Effector CD8-positive, alpha-beta T cell (primary cell): ENCODE data around the gene ADAMTS17.
"Not testable (repeated sequence)": the region's sequence is repeated elsewhere in the genome, so short reads cannot be mapped to it uniquely, and the experiment has no call there.

Source experiments
- DNase-seq: peaks from one replicate; lab custom pipeline; 2025; lab: John Stamatoyannopoulos, UW

The ADAMTS17 gene

DNA sequence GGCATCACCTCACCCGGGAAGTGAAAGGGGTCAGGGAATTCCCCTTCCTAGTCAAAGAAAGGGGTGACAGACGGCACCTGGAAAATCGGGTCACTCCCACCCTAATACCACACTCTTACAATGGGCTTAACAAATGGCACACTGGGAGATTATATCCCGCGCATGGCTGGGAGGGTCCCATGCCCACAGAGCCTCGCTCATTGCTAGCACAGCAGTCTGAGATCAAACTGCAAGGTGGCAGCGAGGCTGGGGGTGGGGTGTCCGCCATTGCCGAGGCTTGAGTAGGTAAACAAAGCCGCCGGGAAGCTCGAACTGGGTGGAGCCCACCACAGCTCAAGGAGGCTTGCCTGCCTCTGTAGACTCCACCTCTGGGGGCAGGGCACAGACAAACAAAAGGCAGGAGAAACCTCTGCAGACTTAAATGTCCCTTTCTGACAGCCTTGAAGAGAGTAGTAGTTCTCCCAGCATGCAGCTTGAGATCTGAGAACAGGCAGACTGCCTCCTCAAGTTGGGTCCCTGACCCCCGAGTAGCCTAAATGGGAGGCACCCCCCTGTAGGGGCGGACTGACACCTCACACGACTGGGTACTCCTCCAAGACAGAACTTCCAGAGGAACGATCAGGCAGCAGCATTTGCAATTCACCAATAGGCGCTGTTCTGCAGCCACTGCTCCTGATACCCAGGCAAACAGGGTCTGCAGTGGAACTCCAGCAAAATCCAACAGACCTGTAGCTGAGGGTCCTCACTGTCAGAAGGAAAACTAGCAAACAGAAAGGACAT is 257.5 kb downstream of the ADAMTS17 start:
- not testable (repeated sequence) for DNase-seq

- DNase-seq: no peak
Observed at GRCh38 chr15:100083572-100083971, 258.2 kb downstream of the ADAMTS17 start.

DNA sequence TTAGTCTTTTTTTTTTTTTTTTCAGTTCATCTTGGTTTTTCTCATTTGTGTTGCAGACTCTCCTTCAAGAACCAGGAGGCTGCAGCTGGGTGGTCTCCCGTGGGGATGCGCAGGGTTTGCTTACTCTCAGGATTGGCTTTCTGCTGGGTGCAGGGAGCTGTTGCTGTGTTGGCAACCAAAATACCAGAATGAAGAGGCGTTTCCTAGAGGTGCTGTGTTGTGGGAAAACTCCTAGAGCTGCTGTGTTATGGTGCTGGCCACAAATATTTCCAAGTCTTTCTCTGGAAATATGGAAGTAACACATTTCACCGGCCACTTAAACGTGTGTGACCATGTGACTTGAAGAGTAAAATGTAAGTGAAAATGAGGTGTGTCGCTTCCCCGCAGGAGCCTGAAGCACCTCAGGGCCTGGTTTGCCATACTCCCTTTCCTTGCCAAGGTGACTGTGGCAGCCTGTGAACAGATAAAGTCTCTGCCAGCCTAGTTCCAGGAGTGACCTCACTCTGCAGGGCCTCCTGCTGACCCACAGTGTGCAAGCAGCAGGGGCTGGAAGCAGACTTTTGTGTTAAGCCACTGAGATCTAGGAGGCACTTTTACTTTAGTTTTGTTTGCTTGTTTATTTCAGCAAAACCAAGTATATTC is 258.9 kb downstream of the ADAMTS17 start:
- DNase-seq: no peak

DNA sequence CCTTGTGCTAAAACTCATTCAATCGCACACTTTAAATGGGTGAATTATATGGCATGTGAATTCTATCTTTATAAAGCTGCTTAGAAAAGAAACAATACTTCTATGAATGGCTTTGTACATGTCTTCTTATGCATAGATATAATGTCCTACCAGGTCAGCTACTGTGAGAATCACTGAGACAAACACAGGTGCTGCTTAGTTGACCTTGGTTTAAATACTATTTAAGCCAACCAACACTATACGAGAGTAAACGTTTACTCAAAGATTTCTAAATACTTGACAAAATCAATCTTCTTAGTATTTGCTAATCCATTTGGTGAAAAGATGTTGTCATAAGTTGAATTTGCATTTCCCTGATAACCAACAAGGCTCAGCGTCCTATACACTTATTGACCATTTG is 260.3 kb downstream of the ADAMTS17 start:
- DNase-seq: no peak

DNA sequence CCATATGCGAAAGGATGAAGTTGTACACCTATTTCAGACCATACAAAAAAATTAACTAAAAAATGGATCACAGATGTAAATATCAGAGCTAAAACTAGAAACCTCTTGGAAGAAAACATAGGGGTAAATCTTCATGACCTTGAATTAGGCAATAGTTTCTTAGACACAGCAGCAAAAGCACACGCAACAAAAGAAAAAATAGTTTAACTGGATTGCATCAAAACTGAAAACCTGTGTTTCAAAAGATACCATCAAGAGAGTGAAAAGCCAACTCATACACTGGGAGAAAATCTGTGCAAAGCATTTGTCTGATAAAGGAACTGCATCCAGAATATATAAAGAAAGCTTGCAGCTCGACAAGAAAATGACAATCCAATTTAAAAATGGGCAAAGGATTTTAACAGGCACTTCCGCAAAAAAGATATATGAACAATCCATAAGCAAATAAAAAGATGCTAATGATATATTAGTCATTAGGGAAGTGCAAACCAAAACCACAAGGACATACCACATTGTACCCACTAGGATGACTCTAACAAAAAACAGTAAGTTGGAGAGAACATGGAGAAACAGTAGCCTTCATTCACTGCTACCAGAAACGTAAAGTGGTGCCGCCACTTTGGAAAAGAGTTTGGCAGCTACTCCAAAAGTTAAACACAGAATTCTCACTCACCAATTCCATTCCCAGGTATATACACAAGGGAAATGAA is 263.1 kb downstream of the ADAMTS17 start:
- no peak for DNase-seq

DNA sequence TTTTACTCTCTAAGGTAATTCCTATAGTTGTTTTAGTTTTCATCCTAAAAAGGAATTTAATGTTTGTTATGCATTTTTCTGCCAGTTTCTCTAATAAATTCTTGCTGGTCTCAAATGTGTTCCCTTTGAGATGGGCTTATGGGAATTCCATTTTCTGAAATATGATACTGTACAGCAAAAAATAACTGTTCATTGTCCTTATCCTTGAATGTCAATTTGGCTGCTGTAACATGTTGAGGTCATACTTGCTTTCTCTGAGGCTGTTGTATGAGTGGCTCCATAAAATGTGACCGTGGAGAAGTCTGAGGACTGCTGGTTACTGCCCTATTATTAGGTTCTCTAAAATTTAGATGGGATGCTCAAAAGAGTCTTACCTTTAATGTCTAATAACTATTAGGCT is 266.5 kb downstream of the ADAMTS17 start:
- no peak for DNase-seq

- DNase-seq: no peak
Observed at GRCh38 chr15:100073982-100074381, 267.8 kb downstream of the ADAMTS17 start.

DNA sequence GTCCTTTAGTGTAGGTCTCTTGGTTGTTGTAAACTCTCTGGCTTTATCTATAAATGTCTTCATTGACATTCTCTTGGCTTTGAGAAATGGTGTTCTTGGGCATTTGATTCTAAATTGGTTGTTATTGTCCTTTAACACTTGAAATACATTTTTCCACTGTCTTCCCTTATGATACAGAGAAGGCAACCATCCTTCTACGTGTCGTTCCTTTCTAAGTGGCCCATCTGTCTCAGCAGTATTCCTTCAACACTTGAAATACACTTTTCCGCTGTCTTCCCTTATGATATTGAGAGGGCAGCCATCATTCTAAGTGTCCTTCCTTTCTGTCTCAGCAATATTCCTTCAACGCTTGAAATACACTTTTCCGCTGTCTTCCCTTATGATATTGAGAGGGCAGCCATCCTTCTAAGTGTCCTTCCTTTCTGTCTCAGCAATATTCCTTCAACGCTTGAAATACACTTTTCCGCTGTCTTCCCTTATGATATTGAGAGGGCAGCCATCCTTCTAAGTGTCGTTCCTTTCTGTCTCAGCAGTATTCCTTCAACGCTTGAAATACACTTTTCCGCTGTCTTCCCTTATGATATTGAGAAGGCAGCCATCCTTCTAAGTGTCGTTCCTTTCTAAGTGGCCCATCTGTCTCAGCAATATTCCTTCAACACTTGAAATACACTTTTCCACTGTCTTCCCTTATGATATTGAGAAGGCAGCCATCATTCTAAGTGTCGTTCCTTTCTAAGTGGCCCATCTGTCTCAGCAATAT is 275.1 kb downstream of the ADAMTS17 start:
- not testable (repeated sequence) for DNase-seq

- no peak for DNase-seq
Observed at GRCh38 chr15:100061944-100062343, 279.8 kb downstream of the ADAMTS17 start.

- DNase-seq: no peak
Observed at GRCh38 chr15:100060276-100060926, 281.4 kb downstream of the ADAMTS17 start.

DNA sequence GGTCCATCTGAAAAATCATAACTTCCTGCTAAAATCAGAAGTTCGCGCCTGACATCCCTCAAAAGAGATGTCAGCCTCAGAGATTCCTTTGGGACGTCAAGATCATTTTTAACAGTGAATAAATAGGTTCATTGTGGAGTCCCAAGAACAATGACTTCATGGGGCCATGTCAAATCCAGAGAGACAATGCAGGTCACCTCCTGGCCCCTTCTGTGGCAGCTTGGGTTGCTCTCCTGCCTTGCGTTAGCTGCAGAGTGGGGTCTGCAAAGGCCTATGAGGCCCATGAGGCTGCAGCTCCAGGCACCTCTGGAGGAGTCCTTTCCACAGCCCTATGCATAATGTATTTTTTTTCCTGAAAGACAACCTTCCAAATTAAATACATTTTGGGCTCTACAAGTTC is 282.3 kb downstream of the ADAMTS17 start:
- DNase-seq: no peak

DNA sequence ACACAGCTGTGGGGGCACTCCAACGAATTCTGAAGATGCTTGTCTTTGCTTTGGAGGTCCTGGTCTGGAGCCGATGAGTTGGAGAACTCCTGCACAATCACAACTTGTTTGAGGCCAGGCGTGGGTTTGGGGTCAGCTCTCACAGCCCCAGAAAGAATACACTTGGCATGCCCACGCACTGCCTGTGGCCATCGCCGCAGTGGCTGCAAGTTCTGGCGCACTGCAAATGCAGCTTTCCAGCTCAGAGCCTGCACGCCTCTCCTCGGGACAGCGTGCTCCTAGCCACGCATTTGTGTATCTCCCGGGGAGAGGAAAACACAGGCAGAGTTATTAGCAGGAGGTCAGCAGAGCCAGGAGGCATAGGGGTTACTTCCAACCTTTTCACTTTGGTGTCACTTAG is 282.7 kb downstream of the ADAMTS17 start:
- DNase-seq: no peak

DNA sequence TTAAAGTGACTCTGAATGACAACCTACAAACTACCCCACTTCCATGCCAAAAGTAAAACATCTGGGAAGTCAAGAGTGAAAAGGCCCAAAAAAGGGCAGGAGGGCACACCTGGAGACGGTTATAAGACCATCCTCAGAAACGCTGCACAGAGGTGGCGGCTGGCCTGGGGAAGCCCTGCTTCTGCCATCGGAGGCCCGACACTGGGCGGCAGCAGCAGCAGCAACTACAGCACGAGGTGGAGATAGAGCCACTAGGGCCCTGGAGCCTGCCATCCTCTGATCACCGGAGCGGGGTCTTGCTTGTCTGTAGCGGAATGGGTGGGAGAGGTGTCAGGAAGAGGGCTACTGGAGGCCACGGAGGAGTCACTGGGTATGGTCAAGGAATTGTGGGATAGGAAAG is 283.3 kb downstream of the ADAMTS17 start:
- no peak for DNase-seq

- DNase-seq: no peak
Observed at GRCh38 chr15:100057281-100057680, 284.5 kb downstream of the ADAMTS17 start.

DNA sequence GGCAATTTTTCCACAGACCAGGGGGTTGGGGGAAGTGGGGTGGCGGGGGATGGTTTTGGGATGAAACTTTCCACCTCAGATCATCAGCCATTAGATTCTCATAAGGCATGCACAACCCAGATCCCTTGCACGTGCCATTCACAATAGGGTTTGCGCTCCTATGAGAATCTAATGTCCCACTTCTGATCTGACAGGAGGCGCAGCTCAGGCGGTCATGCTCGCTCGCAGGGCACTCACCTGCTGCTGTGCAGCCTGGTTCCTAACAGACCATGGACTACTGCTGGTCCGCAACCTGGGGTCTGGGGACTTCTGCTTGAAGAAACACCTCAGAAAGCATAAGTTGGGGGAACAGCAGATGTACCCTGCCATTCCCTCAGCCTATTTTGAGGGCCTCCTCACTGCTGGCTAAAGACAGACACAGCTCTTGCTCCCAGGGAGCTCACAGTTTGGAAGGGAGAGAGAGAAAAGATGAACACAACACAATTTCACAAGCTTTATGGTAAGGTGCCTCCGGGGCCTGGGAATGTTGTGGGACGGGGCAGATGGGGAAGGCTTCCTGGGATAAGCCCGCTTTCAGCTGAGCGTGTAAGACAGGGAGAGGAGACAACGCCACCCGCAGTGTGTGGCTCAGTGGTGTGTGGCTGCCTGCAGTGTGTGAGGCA is 285.2 kb downstream of the ADAMTS17 start:
- DNase-seq: no peak

- DNase-seq: no peak
Observed at GRCh38 chr15:100055821-100056220, 286.0 kb downstream of the ADAMTS17 start.

- DNase-seq: no peak
Observed at GRCh38 chr15:100054539-100054938, 287.2 kb downstream of the ADAMTS17 start.

- DNase-seq: no peak
Observed at GRCh38 chr15:100053474-100054121, 288.2 kb downstream of the ADAMTS17 start.

GRCh38 chr15:100052716-100053473 is 288.9 kb downstream of the ADAMTS17 start:
- no peak for DNase-seq
